Frontal cortex (tissue), 4 donors: ENCODE measurements around the gene RASL12. TPM values are rescaled to one million over a fixed set of nuclear protein-coding genes. Genes with fewer than 3 reads are reported as not detected.
"Not testable (repeated sequence)": the region's sequence is repeated elsewhere in the genome, so short reads cannot be mapped to it uniquely, and the experiment has no call there.

Source experiments
- DNase-seq, 2 donors: peaks; one replicate each; pipeline ENCODE4 v3.0.0; 2012; ENCODE audit warnings: low spot score in 2 of 2
- FAIRE-seq: peaks from 2 replicates; lab custom pipeline; 2012; peaks lifted over from hg19 to GRCh38; lab: Jason Lieb, UNC
- total RNA-seq: library from RNA; depleted of rRNA; stranded (reverse); fragments of >200 nt; gene quantifications from one replicate; pipeline ENCODE4 v1.2.3, GENCODE V29; 2014
- donor health status: control.
- donor health status: control.
- donor health status: control.

Gene RASL12
- total RNA-seq, 1 donor from 2014 or later = 2.4 TPM

- not testable (repeated sequence) for DNase-seq, FAIRE-seq
Observed at GRCh38 chr15:65093793-65094170, 26.0 kb upstream of the RASL12 start.

GRCh38 chr15:65092911-65093792 is 25.4 kb upstream of the RASL12 start:
- FAIRE-seq (no peak), DNase-seq (no peak)

GRCh38 chr15:65091946-65092770 is 24.4 kb upstream of the RASL12 start:
- FAIRE-seq = no peak
- no peak for DNase-seq

GRCh38 chr15:65089206-65089824 is 21.5 kb upstream of the RASL12 start:
- FAIRE-seq (no peak), DNase-seq (no peak)

- DNase-seq = no peak
- FAIRE-seq = no peak
Observed at GRCh38 chr15:65088643-65089021, 20.8 kb upstream of the RASL12 start.

GRCh38 chr15:65087873-65088642 is 20.3 kb upstream of the RASL12 start:
- DNase-seq (peak in 1 of 2 donors; percentile 59), FAIRE-seq (no peak)

- FAIRE-seq = no peak
- DNase-seq = no peak
Observed at GRCh38 chr15:65087411-65087810, 19.6 kb upstream of the RASL12 start.

GRCh38 chr15:65086680-65087111 is 18.9 kb upstream of the RASL12 start:
- FAIRE-seq = no peak

GRCh38 chr15:65085990-65086679 is 18.3 kb upstream of the RASL12 start:
- no peak for FAIRE-seq

More at GRCh38 chr15:65086680-65087111, 18.9 kb upstream of the RASL12 start:
- no peak for DNase-seq

GRCh38 chr15:65085207-65085753 is 17.5 kb upstream of the RASL12 start:
- FAIRE-seq (no peak), DNase-seq (no peak)

More at GRCh38 chr15:65085990-65086679, 18.3 kb upstream of the RASL12 start:
- no peak for DNase-seq

- FAIRE-seq (no peak), DNase-seq (no peak)
Observed at GRCh38 chr15:65084500-65085206, 16.9 kb upstream of the RASL12 start.

GRCh38 chr15:65083262-65083701 is 15.5 kb upstream of the RASL12 start:
- no peak for FAIRE-seq
- peak in 1 of 2 donors; percentile 54 for DNase-seq

GRCh38 chr15:65082303-65082953 is 14.6 kb upstream of the RASL12 start:
- DNase-seq (no peak), FAIRE-seq (no peak)

- no peak for FAIRE-seq
- no peak for DNase-seq
Observed at GRCh38 chr15:65081758-65082157, 14.0 kb upstream of the RASL12 start.

- DNase-seq (no peak), FAIRE-seq (no peak)
Observed at GRCh38 chr15:65081270-65081669, 13.5 kb upstream of the RASL12 start.

GRCh38 chr15:65079580-65079979 is 11.8 kb upstream of the RASL12 start:
- DNase-seq (no peak), FAIRE-seq (no peak)

- FAIRE-seq (no peak), DNase-seq (peak in 1 of 2 donors; percentile 57)
Observed at GRCh38 chr15:65077981-65078352, 10.2 kb upstream of the RASL12 start.
